ENCODE results near the gene CACNA2D2.

The CACNA2D2 gene

GRCh38 chr3:50525987-50526386, 22.6 kb upstream of the CACNA2D2 start:
- DNase-seq (ENCODE audit: low spot score): peak; percentile 77
- in situ Hi-C loops (cut with MboI; ENCODE audit: low pct_unique_long_range_greater_than_20kb, low sequenced_read_pairs, unreplicated experiment): no loop called here
- TF ChIP-seq, protein P1, sequence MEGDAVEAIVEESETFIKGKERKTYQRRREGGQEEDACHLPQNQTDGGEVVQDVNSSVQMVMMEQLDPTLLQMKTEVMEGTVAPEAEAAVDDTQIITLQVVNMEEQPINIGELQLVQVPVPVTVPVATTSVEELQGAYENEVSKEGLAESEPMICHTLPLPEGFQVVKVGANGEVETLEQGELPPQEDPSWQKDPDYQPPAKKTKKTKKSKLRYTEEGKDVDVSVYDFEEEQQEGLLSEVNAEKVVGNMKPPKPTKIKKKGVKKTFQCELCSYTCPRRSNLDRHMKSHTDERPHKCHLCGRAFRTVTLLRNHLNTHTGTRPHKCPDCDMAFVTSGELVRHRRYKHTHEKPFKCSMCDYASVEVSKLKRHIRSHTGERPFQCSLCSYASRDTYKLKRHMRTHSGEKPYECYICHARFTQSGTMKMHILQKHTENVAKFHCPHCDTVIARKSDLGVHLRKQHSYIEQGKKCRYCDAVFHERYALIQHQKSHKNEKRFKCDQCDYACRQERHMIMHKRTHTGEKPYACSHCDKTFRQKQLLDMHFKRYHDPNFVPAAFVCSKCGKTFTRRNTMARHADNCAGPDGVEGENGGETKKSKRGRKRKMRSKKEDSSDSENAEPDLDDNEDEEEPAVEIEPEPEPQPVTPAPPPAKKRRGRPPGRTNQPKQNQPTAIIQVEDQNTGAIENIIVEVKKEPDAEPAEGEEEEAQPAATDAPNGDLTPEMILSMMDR (IDR thresholded peaks at IDR 0.05; ENCODE audit: extremely low read depth, insufficient read depth, missing control alignments): no peak

GRCh38 chr3:50525191-50525910, 21.9 kb upstream of the CACNA2D2 start:
- in situ Hi-C loops (cut with MboI; ENCODE audit: low pct_unique_long_range_greater_than_20kb, low sequenced_read_pairs, unreplicated experiment): no loop called here

DNA sequence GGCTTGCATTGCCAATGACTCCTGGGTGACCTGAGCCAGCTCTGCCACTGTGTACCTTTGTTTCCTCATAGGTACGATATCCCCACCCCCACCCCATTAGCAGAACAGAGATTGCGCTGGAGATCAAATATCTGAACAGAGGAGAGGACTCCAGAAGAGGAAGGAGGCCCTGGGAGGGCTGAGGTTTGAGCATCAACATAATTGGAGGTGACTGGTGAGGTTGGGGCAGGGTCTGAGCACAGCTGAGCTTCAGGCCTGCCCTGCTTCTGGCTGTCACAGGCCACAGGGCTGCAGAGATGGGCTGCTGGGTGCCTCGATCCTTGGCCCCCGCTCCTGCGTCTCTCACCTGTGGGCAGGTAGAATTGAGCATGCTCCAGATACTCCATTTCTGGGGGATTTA, 21.3 kb upstream of the CACNA2D2 start:
- DNase-seq (ENCODE audit: low spot score): no peak
- in situ Hi-C loops (cut with MboI; ENCODE audit: low pct_unique_long_range_greater_than_20kb, low sequenced_read_pairs, unreplicated experiment): no loop called here
- TF ChIP-seq, protein P1 (IDR thresholded peaks at IDR 0.05; ENCODE audit: extremely low read depth, insufficient read depth, missing control alignments): no peak

More at GRCh38 chr3:50525191-50525910, 21.9 kb upstream of the CACNA2D2 start:
- TF ChIP-seq, protein P1 (IDR thresholded peaks at IDR 0.05; ENCODE audit: extremely low read depth, insufficient read depth, missing control alignments): no peak
- DNase-seq (ENCODE audit: low spot score): no peak

- TF ChIP-seq, protein P1 (IDR thresholded peaks at IDR 0.05; ENCODE audit: extremely low read depth, insufficient read depth, missing control alignments): no peak
- in situ Hi-C loops (cut with MboI; ENCODE audit: low pct_unique_long_range_greater_than_20kb, low sequenced_read_pairs, unreplicated experiment): no loop called here
- DNase-seq (ENCODE audit: low spot score): no peak
These were observed 19.9 kb upstream of the CACNA2D2 start for GRCh38 chr3:50523279-50523811.

GRCh38 chr3:50521572-50521971, 18.1 kb upstream of the CACNA2D2 start:
- TF ChIP-seq, protein P1 (IDR thresholded peaks at IDR 0.05; ENCODE audit: extremely low read depth, insufficient read depth, missing control alignments): no peak
- in situ Hi-C loops (cut with MboI; ENCODE audit: low pct_unique_long_range_greater_than_20kb, low sequenced_read_pairs, unreplicated experiment): no loop called here
- DNase-seq (ENCODE audit: low spot score): no peak

DNA sequence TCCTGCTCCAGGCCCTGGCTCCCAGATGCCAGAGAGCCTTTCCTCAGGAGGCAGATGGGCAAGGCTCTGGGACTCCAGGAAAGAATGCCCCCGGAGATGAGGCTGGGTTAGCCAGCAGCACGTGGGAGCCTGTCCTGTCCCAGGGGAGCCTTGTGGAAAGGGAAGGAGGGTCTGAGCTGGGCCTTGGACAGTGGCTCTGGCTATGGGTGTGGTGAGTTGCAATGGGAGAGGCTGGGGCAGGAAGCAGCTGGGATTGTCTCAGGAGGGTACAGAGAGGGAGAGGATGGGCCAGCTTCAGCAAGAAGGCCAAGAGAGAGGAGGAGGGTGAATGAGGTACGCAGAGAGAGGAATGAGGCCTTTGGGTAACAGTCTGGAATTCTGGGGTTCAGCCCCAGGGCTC, 17.4 kb upstream of the CACNA2D2 start:
- DNase-seq (ENCODE audit: low spot score): no peak
- in situ Hi-C loops (cut with MboI; ENCODE audit: low pct_unique_long_range_greater_than_20kb, low sequenced_read_pairs, unreplicated experiment): no loop called here
- TF ChIP-seq, protein P1 (IDR thresholded peaks at IDR 0.05; ENCODE audit: extremely low read depth, insufficient read depth, missing control alignments): no peak
